Diencephalon (tissue), 1 donor: ENCODE measurements around the gene ZFP62. TPM values are rescaled to one million over a fixed set of nuclear protein-coding genes. Genes with fewer than 3 reads are reported as not detected.

ENCODE experiments used
- small RNA-seq: library from RNA; depleted of rRNA; stranded (forward); fragments of <200 nt; gene quantifications from one replicate; pipeline ENCODE3, GENCODE V24; 2014
- total RNA-seq: library from RNA; depleted of rRNA; stranded (reverse); fragments of >200 nt; gene quantifications from one replicate; pipeline ENCODE4 v1.2.3, GENCODE V29; 2014

The ZFP62 gene
- total RNA-seq, result 39.2 TPM

GRCh38 chr5:180860887-180861822, at the start of gene ZFP62:
Gene ZFP62 (minus strand): TSS chr5:180861276. CDS start chr5:180861219, 57 bp downstream.

GRCh38 chr5:180898621-180899246, 37.7 kb upstream of the ZFP62 start, which contains the start of gene BTNL8:
Gene BTNL8 (plus strand): TSS chr5:180899159. CDS start chr5:180899311, 152 bp downstream.

GRCh38 chr5:180802325-180803180, 58.5 kb downstream of the ZFP62 start, which contains the start of gene MGAT1:
Gene MGAT1 (minus strand): TSS chr5:180802806. CDS start chr5:180792971, 9,835 bp downstream.

Small RNA genes within 50 kb of the gene (small RNA-seq; reads per million reads assigned to genes)
- gene RF00019, result not detected

Other genes starting within 250 kb of the ZFP62 start
- 2.5 TPM for gene FLT4, start 211.7 kb downstream of the ZFP62 start, total RNA-seq
- not detected for gene OR2Y1, start 121.2 kb downstream of the ZFP62 start, total RNA-seq
- 27.2 TPM for gene MGAT1, start 58.5 kb downstream of the ZFP62 start, total RNA-seq
- gene BTNL8, start 37.9 kb upstream of the ZFP62 start, total RNA-seq, result not detected
- not detected for gene BTNL3, start 127.6 kb upstream of the ZFP62 start, total RNA-seq
- gene BTNL9, start 179.0 kb upstream of the ZFP62 start, total RNA-seq, result 4.2 TPM